Embryonic facial prominence (tissue), 1 donor: ENCODE measurements around the gene ETF1.
"Not testable (repeated sequence)": the region's sequence is repeated elsewhere in the genome, so short reads cannot be mapped to it uniquely, and the experiment has no call there.

Experiments used
- DNase-seq: peaks from one replicate; pipeline ENCODE4 v3.0.0-alpha.2; 2016; ENCODE audit errors: extremely low spot score

Gene ETF1

DNA sequence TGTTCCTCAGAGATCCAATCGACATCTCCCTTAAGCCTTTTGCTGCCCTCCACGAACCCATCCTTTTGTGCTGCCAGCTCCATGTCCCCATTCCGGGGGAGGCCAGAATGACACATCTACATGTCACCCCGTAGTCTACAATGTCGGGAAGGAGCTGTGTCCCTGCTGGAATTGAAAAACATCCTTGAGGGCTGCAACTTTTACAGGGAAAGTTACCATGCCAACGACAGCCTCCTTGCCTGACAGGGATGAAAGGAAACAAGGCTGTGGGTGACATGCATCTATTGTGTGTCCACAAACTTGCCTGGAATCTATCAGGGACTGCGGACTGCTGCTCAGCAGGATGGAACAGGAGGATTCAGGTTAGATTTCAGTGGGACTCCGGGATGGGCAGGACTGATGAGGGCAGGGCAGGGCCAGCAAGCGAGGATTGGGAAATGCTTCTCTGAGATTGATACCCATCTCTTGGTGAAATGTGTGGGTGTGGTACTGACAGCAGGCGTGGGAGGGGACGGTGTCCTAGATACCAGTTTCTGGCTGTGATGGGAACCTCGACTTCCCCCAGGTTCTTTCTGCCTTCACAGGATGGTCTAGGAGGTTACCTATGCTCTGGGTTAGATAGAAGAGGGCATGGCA lies 52.3 kb downstream of the ETF1 start:
- DNase-seq: no peak

- no peak for DNase-seq
Measured at GRCh38 chr5:138489683-138490061, 53.4 kb downstream of the ETF1 start.

DNA sequence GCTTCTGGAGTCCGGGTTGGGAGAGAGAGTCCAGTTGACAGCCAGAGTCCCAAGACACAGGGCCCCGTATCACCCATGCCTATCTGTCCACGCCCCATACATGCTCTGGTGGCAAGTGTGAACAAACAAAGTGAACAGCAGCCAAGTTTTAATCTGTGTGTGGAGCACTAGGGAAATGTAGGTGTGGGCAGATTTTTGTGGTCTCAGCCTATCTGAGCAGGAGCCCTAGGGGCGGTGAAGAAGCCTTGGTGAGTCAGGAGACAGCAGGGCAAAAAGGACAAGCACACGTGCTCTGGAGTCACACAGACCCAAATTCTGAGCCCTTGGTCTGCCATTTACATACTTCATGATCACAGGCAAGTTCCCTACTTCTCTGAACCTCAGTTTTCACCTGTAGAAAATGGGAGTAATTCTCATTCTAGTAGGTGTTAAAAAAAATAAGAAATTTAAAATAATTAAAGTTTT lies 54.5 kb downstream of the ETF1 start:
- DNase-seq: no peak

GRCh38 chr5:138482638-138483037 lies 60.4 kb downstream of the ETF1 start:
- DNase-seq: no peak

- no peak for DNase-seq
Measured at GRCh38 chr5:138476918-138477317, 66.1 kb downstream of the ETF1 start.

- not testable (repeated sequence) for DNase-seq
Measured at GRCh38 chr5:138473151-138473550, 69.9 kb downstream of the ETF1 start.

GRCh38 chr5:138472353-138472752 lies 70.7 kb downstream of the ETF1 start:
- no peak for DNase-seq

GRCh38 chr5:138471052-138471361 lies 72.0 kb downstream of the ETF1 start:
- DNase-seq: no peak

DNA sequence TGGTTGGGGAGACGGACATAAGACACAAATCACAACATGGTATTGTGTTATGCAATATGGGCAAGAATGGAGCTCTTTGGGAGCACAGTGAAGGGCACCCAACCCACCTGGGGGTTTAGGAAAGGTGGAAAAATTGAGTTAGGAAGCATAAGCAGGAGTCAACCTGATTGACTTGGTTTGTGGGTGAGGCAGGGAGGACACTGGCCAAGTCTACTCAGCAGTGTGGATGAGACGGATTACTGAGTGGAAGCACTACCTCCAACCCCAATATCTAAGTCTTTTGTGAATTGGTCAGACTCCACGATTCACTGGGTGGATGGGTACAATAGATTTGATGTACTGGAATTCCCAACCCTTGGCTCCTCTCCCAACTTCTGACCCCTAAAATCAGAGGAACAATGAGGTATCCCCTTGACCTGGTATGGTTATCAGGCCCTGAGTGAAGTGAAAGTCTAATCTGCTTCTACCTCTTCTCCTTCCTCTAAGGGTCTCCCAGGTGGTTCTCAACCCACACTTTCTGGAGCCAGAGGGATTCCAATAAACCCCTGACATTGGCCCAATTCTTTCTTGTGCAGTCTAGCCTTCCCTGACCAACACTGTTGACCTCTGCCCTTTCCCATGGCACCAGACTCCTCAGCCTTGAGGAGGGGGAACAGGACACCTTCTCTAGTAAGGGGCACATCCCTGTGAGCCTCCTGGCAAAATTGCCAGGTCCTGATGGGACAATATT lies 72.5 kb downstream of the ETF1 start:
- DNase-seq: no peak

GRCh38 chr5:138469540-138470321 lies 73.3 kb downstream of the ETF1 start:
- DNase-seq: peak; percentile 73

DNA sequence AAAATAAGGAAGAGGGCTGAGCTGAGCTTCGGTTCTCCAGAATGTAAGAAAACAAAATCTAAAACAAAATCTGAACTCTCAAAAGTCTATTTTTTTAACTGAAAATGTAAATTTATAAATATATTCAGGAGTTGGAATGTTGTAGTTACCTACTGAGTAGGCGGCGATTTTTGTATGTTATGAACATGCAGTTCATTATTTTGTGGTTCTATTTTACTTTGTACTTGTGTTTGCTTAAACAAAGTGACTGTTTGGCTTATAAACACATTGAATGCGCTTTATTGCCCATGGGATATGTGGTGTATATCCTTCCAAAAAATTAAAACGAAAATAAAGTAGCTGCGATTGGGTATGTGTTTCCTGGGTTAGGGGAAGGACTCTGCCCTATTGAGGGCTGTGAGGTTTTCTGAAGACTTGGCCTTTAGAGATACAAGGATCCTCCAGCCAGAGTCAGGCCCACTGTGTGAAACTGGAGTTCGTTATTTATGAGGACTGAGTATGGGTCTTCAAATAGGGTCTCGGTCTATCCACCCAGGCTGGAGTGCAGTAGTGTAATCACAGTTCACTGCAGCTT lies 74.0 kb downstream of the ETF1 start:
- no peak for DNase-seq

DNA sequence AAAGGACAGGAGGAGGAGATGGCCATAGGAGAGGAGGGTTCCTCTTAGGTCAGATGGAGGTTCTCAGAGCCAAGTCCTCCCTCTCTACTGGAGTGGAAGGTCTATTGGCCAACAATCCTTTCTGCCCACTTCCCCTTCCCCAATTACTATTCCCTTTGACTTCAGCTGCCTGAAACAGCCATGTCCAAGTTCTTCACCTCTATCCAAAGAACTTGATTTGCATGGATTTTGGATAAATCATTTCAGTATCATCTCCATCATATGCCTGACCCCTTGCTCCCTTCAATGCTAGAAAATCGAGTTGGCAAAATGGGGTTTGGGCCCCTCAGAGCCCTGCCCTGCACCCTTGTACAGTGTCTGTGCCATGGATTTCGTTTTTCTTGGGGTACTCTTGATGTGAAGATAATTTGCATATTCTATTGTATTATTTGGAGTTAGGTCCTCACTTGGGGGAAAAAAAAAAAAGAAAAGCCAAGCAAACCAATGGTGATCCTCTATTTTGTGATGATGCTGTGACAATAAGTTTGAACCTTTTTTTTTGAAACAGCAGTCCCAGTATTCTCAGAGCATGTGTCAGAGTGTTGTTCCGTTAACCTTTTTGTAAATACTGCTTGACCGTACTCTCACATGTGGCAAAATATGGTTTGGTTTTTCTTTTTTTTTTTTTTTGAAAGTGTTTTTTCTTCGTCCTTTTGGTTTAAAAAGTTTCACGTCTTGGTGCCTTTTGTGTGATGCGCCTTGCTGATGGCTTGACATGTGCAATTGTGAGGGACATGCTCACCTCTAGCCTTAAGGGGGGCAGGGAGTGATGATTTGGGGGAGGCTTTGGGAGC lies 74.7 kb downstream of the ETF1 start:
- DNase-seq: no peak

DNA sequence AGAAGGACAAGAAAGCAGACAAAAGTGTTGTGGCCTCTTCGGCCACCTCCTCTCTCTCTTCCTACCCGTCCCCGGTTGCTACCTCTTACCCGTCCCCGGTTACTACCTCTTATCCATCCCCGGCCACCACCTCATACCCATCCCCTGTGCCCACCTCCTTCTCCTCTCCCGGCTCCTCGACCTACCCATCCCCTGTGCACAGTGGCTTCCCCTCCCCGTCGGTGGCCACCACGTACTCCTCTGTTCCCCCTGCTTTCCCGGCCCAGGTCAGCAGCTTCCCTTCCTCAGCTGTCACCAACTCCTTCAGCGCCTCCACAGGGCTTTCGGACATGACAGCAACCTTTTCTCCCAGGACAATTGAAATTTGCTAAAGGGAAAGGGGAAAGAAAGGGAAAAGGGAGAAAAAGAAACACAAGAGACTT lies 75.3 kb downstream of the ETF1 start:
- no peak for DNase-seq

GRCh38 chr5:138466900-138467710 lies 75.9 kb downstream of the ETF1 start:
- no peak for DNase-seq

DNA sequence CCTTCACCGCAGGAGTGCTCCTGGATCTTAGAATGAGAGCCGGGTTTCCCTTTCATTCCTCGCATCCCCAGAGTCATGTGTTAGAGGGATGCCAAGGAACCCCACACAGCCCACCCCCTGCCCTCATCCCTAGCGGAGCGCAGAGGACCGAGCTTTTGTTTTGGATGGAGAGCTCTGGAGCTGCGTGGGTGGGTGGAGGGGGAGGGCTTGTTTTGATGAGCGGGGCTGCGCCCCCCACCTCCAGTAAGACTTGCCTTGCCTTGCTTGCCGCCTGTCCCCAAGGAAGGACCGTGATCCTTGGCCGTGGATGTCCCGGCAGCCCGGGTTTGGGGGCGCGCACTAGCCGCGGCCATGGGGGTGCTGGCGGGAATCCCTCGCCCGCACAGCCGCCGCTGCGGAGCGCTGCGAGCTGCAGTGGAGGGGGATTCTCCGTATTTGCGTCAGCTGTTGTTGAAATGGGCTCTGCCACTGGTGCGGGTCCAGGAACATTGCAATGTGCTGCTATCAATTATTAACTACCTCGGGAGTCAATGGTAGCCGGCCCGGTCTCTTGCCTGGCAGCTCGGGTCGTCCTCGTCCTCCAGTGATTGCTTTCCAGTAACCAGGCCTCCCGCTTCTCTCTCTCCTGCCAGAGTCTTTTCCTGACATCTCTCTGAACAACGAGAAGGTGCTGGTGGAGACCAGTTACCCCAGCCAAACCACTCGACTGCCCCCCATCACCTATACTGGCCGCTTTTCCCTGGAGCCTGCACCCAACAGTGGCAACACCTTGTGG lies 76.7 kb downstream of the ETF1 start:
- no peak for DNase-seq

GRCh38 chr5:138465261-138466124 lies 77.5 kb downstream of the ETF1 start, which contains the start of gene EGR1:
EGR1 (plus strand) TSS chr5:138465479; CDS start chr5:138465762, 283 bp downstream.
- peak; percentile 92 for DNase-seq

DNA sequence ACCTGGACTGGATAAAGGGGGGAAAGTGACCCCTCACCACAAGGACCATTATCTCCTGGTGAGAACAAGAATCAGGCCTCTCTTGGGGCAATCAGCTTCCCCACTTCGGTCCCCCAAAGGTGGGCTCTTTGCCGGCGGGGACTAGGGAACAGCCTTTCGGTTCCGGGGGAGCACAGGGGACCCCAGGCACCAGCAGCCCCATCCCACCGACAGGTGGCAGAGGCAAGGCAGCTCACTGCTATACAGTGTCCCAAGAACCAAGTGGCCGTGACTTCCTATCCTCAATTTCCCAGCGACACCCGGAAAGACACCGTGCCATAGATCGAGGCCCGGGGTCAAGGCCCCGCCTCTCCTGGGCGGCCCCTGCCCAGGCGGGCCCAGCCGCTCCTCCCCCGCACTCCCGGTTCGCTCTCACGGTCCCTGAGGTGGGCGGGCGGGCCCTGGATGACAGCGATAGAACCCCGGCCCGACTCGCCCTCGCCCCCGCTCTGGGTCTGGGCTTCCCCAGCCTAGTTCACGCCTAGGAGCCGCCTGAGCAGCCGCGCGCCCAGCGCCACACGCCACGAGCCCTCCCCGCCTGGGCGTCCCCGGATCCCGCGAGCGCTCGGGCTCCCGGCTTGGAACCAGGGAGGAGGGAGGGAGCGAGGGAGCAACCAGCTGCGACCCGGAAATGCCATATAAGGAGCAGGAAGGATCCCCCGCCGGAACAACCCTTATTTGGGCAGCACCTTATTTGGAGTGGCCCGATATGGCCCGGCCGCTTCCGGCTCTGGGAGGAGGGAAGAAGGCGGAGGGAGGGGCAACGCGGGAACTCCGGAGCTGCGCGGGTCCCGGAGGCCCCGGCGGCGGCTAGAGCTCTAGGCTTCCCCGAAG lies 78.4 kb downstream of the ETF1 start:
- DNase-seq: peak; percentile 99

- peak; percentile 93 for DNase-seq
Measured at GRCh38 chr5:138464008-138464387, 79.0 kb downstream of the ETF1 start.
